Measurements from ENCODE around the gene ITGB6. TPM values are rescaled to one million over a fixed set of nuclear protein-coding genes. Genes with fewer than 3 reads are reported as not detected.

The ITGB6 gene
- total RNA-seq, 1 experiment from 2014 or later, result 6.9 TPM

GRCh38 chr2:160209516-160209856, 9.4 kb upstream of the ITGB6 start:
- Mint-ChIP-seq H3K27me3 (ENCODE audit: insufficient read depth, unreplicated experiment) (no peaks in the 10 kb centered on the region), H3K36me3 (ENCODE audit: insufficient read depth, unreplicated experiment) (no peaks in the 10 kb centered on the region), H3K4me3 (ENCODE audit: unreplicated experiment) (no peak overlapping the region), H3K27ac (ENCODE audit: low read depth, unreplicated experiment) (peak overlapping the region; percentile 90), H3K9me3 (ENCODE audit: unreplicated experiment) (no peaks in the 10 kb centered on the region), H3K4me1 (ENCODE audit: insufficient read depth, unreplicated experiment) (peaks cover 54% of the 10 kb centered on the region)
- no peak for DNase-seq (ENCODE audit: unreplicated experiment)
- ChIA-PET POLR2A (interaction anchor here (0.6 to 13.5 kb wide), 7 partner anchors 12 to 858 kb away, joined by 3 to 212 read pairs (median 4); no protein-coding TSS in a partner anchor), CTCF (interaction anchor here (1.0 to 5.5 kb wide), 11 partner anchors 9 to 761 kb away, joined by 3 to 39 read pairs (median 6); partner anchors contain the start of gene ITGB6)
- no peak for TF ChIP-seq CTCF (IDR thresholded peaks at IDR 0.05; ENCODE audit: unreplicated experiment)
- intact Hi-C loops (cut with micrococcal nuclease), result no loop called here
- BruUV-seq (replicated peaks), result no TSS peak

DNA sequence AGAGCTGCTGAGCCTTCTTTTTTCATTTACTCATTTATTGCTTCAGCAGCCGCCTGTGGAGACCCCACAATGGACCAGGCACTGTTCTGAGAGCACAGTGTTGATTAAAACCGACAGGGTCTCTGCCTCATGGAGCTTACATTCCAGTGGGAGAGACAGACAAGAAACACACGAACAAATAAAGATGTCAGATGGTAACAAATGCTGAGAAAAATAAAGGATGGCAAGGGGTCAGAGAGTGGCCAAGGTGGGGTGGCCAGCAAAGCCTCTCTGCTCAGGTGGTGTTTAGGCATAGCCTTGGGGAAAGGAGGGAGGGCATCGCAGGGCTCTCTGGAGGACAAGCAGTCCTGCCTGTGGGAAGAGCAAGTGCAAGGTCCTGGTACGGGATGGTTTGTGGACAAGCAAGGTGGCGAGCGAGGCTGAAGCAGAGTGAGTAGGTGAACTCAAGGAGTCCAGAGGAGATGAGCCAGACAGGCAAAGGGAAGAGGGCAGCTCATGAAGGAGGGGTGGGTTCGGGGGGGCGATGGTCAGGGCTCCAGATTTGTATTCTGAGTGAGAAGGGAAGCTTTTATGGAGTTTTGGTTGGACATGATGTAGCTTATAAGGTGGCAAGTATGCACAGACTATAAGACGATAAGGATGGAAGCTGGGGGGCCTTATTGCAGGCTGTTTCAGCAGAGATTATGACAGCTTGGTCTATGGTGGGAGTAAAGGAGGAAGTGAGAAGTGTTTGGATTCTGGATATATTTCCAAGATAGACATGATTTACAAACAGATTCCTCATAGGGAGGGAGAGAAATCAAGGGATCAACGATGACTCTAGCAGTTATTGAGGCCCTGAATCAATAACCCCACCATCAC, 8.8 kb upstream of the ITGB6 start:
- DNase-seq (ENCODE audit: unreplicated experiment), result no peak
- ChIA-PET POLR2A (interaction anchor here (0.6 to 13.5 kb wide), 11 partner anchors 11 to 859 kb away, joined by 3 to 212 read pairs (median 4); no protein-coding TSS in a partner anchor), CTCF (interaction anchor here (0.6 to 5.5 kb wide), 13 partner anchors 8 to 440 kb away, joined by 3 to 39 read pairs (median 5); partner anchors contain the start of gene ITGB6)
- H3K27ac Mint-ChIP-seq (ENCODE audit: low read depth, unreplicated experiment), result peak overlapping the region; percentile 90
- intact Hi-C loops (cut with micrococcal nuclease), result loop anchor here (1.0 kb wide), 1 partner anchor 785 kb away; no protein-coding TSS in a partner anchor
- no peak for TF ChIP-seq CTCF (IDR thresholded peaks at IDR 0.05; ENCODE audit: unreplicated experiment)
- H3K9me3 Mint-ChIP-seq (ENCODE audit: unreplicated experiment), result no peaks in the 10 kb centered on the region
- H3K4me3 Mint-ChIP-seq (ENCODE audit: unreplicated experiment), result peak overlapping the region; percentile 6
- no peaks in the 10 kb centered on the region for H3K27me3 Mint-ChIP-seq (ENCODE audit: insufficient read depth, unreplicated experiment)
- no peaks in the 10 kb centered on the region for H3K36me3 Mint-ChIP-seq (ENCODE audit: insufficient read depth, unreplicated experiment)
- peaks cover 54% of the 10 kb centered on the region for H3K4me1 Mint-ChIP-seq (ENCODE audit: insufficient read depth, unreplicated experiment)
- no TSS peak for BruUV-seq (replicated peaks)

DNA sequence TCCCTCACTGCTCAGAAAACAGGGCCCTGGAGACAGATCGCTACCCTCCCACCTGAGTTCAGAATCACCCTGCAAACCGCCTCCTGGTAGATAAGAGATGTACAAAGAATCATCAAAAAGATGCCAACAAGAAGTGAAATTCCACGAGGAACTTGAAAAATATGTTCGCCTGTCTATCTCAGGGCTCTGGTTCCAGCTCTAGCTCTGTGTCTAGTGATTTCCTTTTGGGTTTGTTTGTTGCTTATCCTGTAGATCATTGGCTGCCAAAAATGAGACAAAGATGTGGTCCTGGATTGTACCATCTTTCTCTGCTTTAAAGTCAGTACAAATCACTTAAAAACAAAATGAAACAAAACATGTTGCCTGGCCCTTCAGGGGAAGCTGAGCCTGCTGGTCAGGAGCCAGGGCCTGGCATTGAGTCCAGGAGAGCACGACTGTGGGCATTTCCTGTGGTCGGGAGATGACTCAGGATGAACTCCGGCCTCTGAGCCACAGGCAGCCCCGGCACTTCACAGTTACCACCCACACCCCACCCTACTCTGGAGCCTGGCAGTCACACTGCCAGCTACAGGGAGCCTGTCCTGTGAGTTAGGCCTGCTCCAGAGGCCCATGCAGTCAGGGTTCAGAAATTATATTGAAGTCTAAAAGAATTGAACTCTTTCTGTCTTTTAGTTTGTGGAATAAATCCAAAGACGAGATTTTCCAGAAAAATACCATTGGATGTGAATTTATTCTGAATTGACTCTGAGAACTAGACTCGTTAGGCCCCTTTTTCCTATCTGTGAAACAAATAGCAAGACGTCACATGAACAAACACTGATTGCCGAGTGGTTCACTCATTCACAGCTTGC, 8.0 kb upstream of the ITGB6 start:
- Mint-ChIP-seq H3K9me3 (ENCODE audit: unreplicated experiment) (no peaks in the 10 kb centered on the region), H3K27me3 (ENCODE audit: insufficient read depth, unreplicated experiment) (no peaks in the 10 kb centered on the region), H3K27ac (ENCODE audit: low read depth, unreplicated experiment) (peak overlapping the region; percentile 90), H3K36me3 (ENCODE audit: insufficient read depth, unreplicated experiment) (no peaks in the 10 kb centered on the region), H3K4me3 (ENCODE audit: unreplicated experiment) (peak overlapping the region; percentile 68), H3K4me1 (ENCODE audit: insufficient read depth, unreplicated experiment) (peaks cover 53% of the 10 kb centered on the region)
- ChIA-PET CTCF (interaction anchor here (0.8 to 5.5 kb wide), 4 partner anchors 13 to 98 kb away, joined by 3 to 39 read pairs (median 18); no protein-coding TSS in a partner anchor), POLR2A (interaction anchor here (0.5 to 13.5 kb wide), 9 partner anchors 10 to 315 kb away, joined by 3 to 212 read pairs (median 3); no protein-coding TSS in a partner anchor)
- TF ChIP-seq CTCF (IDR thresholded peaks at IDR 0.05; ENCODE audit: unreplicated experiment), result no peak
- DNase-seq (ENCODE audit: unreplicated experiment), result peak; percentile 98
- BruUV-seq (replicated peaks), result TSS peak; percentile 59
- intact Hi-C loops (cut with micrococcal nuclease), result loop anchor here (1.0 kb wide), 1 partner anchor 786 kb away; no protein-coding TSS in a partner anchor

Data from MCF 10A (cell line).